B cell (primary cell): ENCODE results near the gene DMAC2. TPM values are rescaled to one million over a fixed set of nuclear protein-coding genes. Genes with fewer than 3 reads are reported as not detected.

Experiments
- ATAC-seq: fragments of 200-7000 bp; cut with Tn5 transposase; one replicate; pipeline ENCODE4 v1.10.0; 2021; ENCODE audit warnings: low read depth, mild to moderate bottlenecking, moderate number of reproducible peaks, moderate library complexity
- CTCF ChIA-PET: fragments of 350-600 bp; sonication (Branson Sonifier 250); formaldehyde crosslinking; loops from one replicate; lab custom pipeline; 2021; ENCODE audit warnings: antibody characterized with exemption, inconsistent platforms; lab: Charles Lee
- POLR2A ChIA-PET: fragments of 350-600 bp; sonication (Branson Sonifier 250); formaldehyde crosslinking; loops from one replicate; lab custom pipeline; 2021; ENCODE audit warnings: antibody characterized with exemption; lab: Charles Lee
- DNase-seq: peaks from one replicate; pipeline ENCODE4 v3.0.0; 2013
- H2AFZ ChIP-seq: 2 replicates; pipeline ENCODE4 v1.6.1; 2012; ENCODE audit warnings: mild to moderate bottlenecking, low read depth, low read length; ENCODE audit not compliant: insufficient read depth, poor library complexity, severe bottlenecking
- H3K27ac ChIP-seq, 2 donors: 1 replicate in 1 of 2; 2 replicates in 1 of 2; pipeline ENCODE4 v1.5.1; 2012 to 2013; ENCODE audit warnings: low read length in 2 of 2, mild to moderate bottlenecking in 2 of 2, moderate library complexity in 1 of 2
- H3K27me3 ChIP-seq, 4 experiments: fragments of 200-600 bp in 1 of 4; sonication (generic) in 1 of 4; replicated peaks in 1 of 4; 1 replicate in 2 of 4; 2 replicates in 2 of 4; pipeline versions ENCODE4 v1.6.1 to v1.7.0; 2013 to 2016; ENCODE audit warnings: low read length in 3 of 4, mild to moderate bottlenecking in 2 of 4, mixed read lengths in 1 of 4, moderate library complexity in 1 of 4; ENCODE audit not compliant: insufficient read depth in 4 of 4, control insufficient read depth in 3 of 4; ENCODE audit errors: control extremely low read depth in 1 of 4
- H3K36me3 ChIP-seq, 2 experiments: replicated peaks in 1 of 2; 1 replicate in 1 of 2; 2 replicates in 1 of 2; pipeline versions ENCODE4 v1.6.1 to v1.7.1; 2013; ENCODE audit warnings: low read length in 1 of 2; ENCODE audit not compliant: insufficient read depth in 2 of 2, control insufficient read depth in 1 of 2; ENCODE audit errors: control extremely low read depth in 1 of 2, extremely low read depth in 1 of 2
- H3K4me1 ChIP-seq, 2 donors: fragments of 200-600 bp in 1 of 2; sonication (generic) in 1 of 2; 1 replicate in 1 of 2; 2 replicates in 1 of 2; pipeline versions ENCODE4 v1.5.1 to v1.6.1; 2013 to 2017; ENCODE audit warnings: low read length in 2 of 2; ENCODE audit not compliant: control insufficient read depth in 2 of 2, insufficient read depth in 2 of 2
- H3K4me2 ChIP-seq: replicated peaks from 2 replicates; pipeline ENCODE3; 2012; ENCODE audit warnings: mild to moderate bottlenecking, low read depth, low read length; ENCODE audit not compliant: poor library complexity, severe bottlenecking
- H3K4me3 ChIP-seq, 5 experiments: fragments of 200-600 bp in 1 of 5; sonication (generic) in 1 of 5; 1 replicate in 3 of 5; 2 replicates in 2 of 5; pipeline versions ENCODE4 v1.5.1 to v1.7.0; 2011 to 2016; ENCODE audit warnings: low read length in 4 of 5, mild to moderate bottlenecking in 4 of 5, low read depth in 2 of 5, control low read depth in 1 of 5, moderate library complexity in 1 of 5; ENCODE audit not compliant: insufficient read depth in 1 of 5; ENCODE audit errors: control extremely low read depth in 1 of 5, extremely low read depth in 1 of 5
- H3K79me2 ChIP-seq: fragments of 200-600 bp; sonication (generic); one replicate; pipeline ENCODE4 v1.6.0; 2016; ENCODE audit warnings: low read length; ENCODE audit not compliant: control insufficient read depth, insufficient read depth
- H3K9ac ChIP-seq: fragments of 200-600 bp; sonication (generic); 2 replicates; pipeline ENCODE4 v1.6.1; 2017; ENCODE audit warnings: mild to moderate bottlenecking, low read length, moderate library complexity
- H3K9me3 ChIP-seq, 3 donors: one replicate each; pipeline versions ENCODE4 v1.6.1 to v1.7.1; 2013; ENCODE audit warnings: low read length in 2 of 3; ENCODE audit not compliant: control insufficient read depth in 2 of 3, insufficient read depth in 1 of 3; ENCODE audit errors: control extremely low read depth in 1 of 3
- H4K20me1 ChIP-seq: 2 replicates; pipeline ENCODE4 v1.6.0; 2012; ENCODE audit warnings: mild to moderate bottlenecking, low read length; ENCODE audit not compliant: insufficient read depth, control insufficient read depth, poor library complexity, severe bottlenecking
- H3K27ac Mint-ChIP-seq: one replicate; pipeline ENCODE4 v1.8.0; 2021; ENCODE audit warnings: mixed read lengths
- H3K27me3 Mint-ChIP-seq: one replicate; pipeline ENCODE4 v1.8.0; 2021; ENCODE audit warnings: mixed read lengths
- H3K4me1 Mint-ChIP-seq: one replicate; pipeline ENCODE4 v1.8.0; 2021; ENCODE audit warnings: mixed read lengths
- H3K4me3 Mint-ChIP-seq: one replicate; pipeline ENCODE4 v1.8.0; 2021; ENCODE audit warnings: mixed read lengths
- H3K9me3 Mint-ChIP-seq: one replicate; pipeline ENCODE4 v1.8.0; 2022; ENCODE audit warnings: mixed read lengths; ENCODE audit not compliant: insufficient read depth
- CTCF ChIP-seq: fragments of 200-600 bp; IDR thresholded peaks from one replicate; pipeline ENCODE4 v1.8.0; 2022; ENCODE audit warnings: antibody characterized with exemption, mild to moderate bottlenecking
- EZH2 ChIP-seq: IDR thresholded peaks from 2 replicates; pipeline ENCODE4 v1.6.1; 2012; ENCODE audit warnings: borderline replicate concordance, low read depth, mild to moderate bottlenecking, moderate library complexity, low read length; ENCODE audit not compliant: insufficient read depth, poor library complexity, severe bottlenecking
- WGBS: methylation state at CpG from one replicate; pipeline ENCODE4 v1.1.5; 2013; ENCODE audit warnings: missing lambda C conversion rate; ENCODE audit not compliant: insufficient coverage; 5-methylcytosine and 5-hydroxymethylcytosine counted together
- intact Hi-C: fragments of 100-400 bp; cut with micrococcal nuclease; formaldehyde crosslinking; loops from one replicate; pipeline ENCODE4 v1.10.0; 2022
- polyA plus RNA-seq: library from polyadenylated mRNA; depleted of rRNA; stranded (reverse); fragments of >200 nt; gene quantifications from 2 replicates; pipeline ENCODE4 v1.2.3, GENCODE V29; 2012
- total RNA-seq, 2 donors: library from RNA; stranded (reverse); fragments of 120-200 nt in 1 of 2; gene quantifications; 1 replicate in 1 of 2; 2 replicates in 1 of 2; pipeline versions ENCODE4 v1.2.3 to v1.2.4, GENCODE V29; 2013 to 2022

The DMAC2 gene
- total and polyA plus RNA-seq, 2 donors (not counting 1 experiment from before 2014, with no cell fraction given): 31.8 to 41.7 TPM

- DNase-seq (peak; percentile 100), ATAC-seq (peak; percentile 98)
- H3K79me2 ChIP-seq: peaks cover 73% of the 10 kb centered on the region
- Mint-ChIP-seq H3K27ac (peak within 1 kb of the TSS; percentile 99), H3K4me3 (peak within 1 kb of the TSS; percentile 96), H3K27me3 (no peaks in the 10 kb centered on the region), H3K4me1 (peaks cover 45% of the 10 kb centered on the region), H3K9me3 (no peaks in the 10 kb centered on the region)
- no peak for TF ChIP-seq EZH2
- TF ChIP-seq CTCF: no peak
- peak within 1 kb of the TSS; percentile 88 for H2AFZ ChIP-seq
- peaks cover 0 to 16% of the 10 kb centered on the region in 2 experiments for H3K36me3 ChIP-seq
- H3K9me3 ChIP-seq: no peaks in the 10 kb centered on the region
- under 1% methylated on average over 49 of the region's 50 CpGs for WGBS
- H3K4me3 ChIP-seq: peak within 1 kb of the TSS; percentile 84 to 100 (median 90)
- no peaks in the 10 kb centered on the region for H3K27me3 ChIP-seq
- H4K20me1 ChIP-seq: peaks cover 10% of the 10 kb centered on the region
- CTCF ChIA-PET: no interaction called here
- peaks cover 27 to 28% of the 10 kb centered on the region in 2 donors for H3K4me1 ChIP-seq
- peak within 1 kb of the TSS; percentile 94 to 96 for H3K27ac ChIP-seq
- intact Hi-C loops: loop anchor here (1.0 to 5.0 kb wide), 6 partner anchors 33 to 680 kb away; partner anchors contain the start of genes B9D2, CCDC97, COQ8B and DMAC2
- H3K4me2 ChIP-seq: peak within 1 kb of the TSS; percentile 88
- H3K9ac ChIP-seq: peak within 1 kb of the TSS; percentile 86
- POLR2A ChIA-PET: interaction anchor here (0.6 to 0.8 kb wide), 2 partner anchors 18 to 34 kb away, joined by 3 read pairs; partner anchors contain the start of gene B9D2
Observed at GRCh38 chr19:41397086-41398049, 42.3 kb downstream of the DMAC2 start, which contains the start of the genes BCKDHA and EXOSC5. TSS of gene BCKDHA (plus strand) at chr19:41397818. CDS start at chr19:41397828, 10 bp downstream. TSS of gene EXOSC5 (minus strand) at chr19:41397359. CDS start at chr19:41397328, 31 bp downstream.
